ENCODE measurements around the gene ZBTB44.

GRCh38 chr11:130199792-130200191, 114.9 kb downstream of the ZBTB44 start:
- TF ChIP-seq GATA3 (IDR thresholded peaks at IDR 0.05; ENCODE audit: low read depth, low read length) (no peak), GATA2 (IDR thresholded peaks at IDR 0.05; ENCODE audit: low read depth, low read length) (no peak)
